ENCODE data around the gene TRIM16.
A peak's percentile ranks its signal among the peaks of the same experiment; 100 is the strongest.
"Not testable (repeated sequence)": the region's sequence is repeated elsewhere in the genome, so short reads cannot be mapped to it uniquely, and the experiment has no call there.

TRIM16 gene

GRCh38 chr17:15683824-15684478 is at the start of gene TRIM16:
TRIM16 (minus strand) TSS chr17:15684311; CDS start chr17:15651609, 32,702 bp downstream.
- peak; percentile 1 for DNase-seq

- not testable (repeated sequence) for DNase-seq
Measured at GRCh38 chr17:15733174-15733789, 49.2 kb upstream of the TRIM16 start.

GRCh38 chr17:15731900-15732299 is 47.8 kb upstream of the TRIM16 start, which contains the start of gene TBC1D26:
TBC1D26 (plus strand) TSS chr17:15732283; CDS start chr17:15735349, 3,066 bp downstream.
- not testable (repeated sequence) for DNase-seq

- DNase-seq, result not testable (repeated sequence)
Measured at GRCh38 chr17:15730535-15730934, 46.4 kb upstream of the TRIM16 start.

GRCh38 chr17:15716601-15717563 is 32.8 kb upstream of the TRIM16 start:
- not testable (repeated sequence) for DNase-seq

GRCh38 chr17:15708879-15709278 is 24.8 kb upstream of the TRIM16 start:
- not testable (repeated sequence) for DNase-seq

- DNase-seq, result not testable (repeated sequence)
Measured at GRCh38 chr17:15704813-15705212, 20.7 kb upstream of the TRIM16 start.

GRCh38 chr17:15704239-15704638 is 20.1 kb upstream of the TRIM16 start:
- DNase-seq, result not testable (repeated sequence)

- DNase-seq, result not testable (repeated sequence)
Measured at GRCh38 chr17:15699937-15700336, 15.8 kb upstream of the TRIM16 start.

GRCh38 chr17:15699413-15699924 is 15.4 kb upstream of the TRIM16 start, which contains the start of gene ZNF286A:
ZNF286A (plus strand) TSS chr17:15699752; CDS start chr17:15700330, 578 bp downstream.
- peak; percentile 50 for DNase-seq

GRCh38 chr17:15698967-15699366 is 14.9 kb upstream of the TRIM16 start:
- DNase-seq, result not testable (repeated sequence)

GRCh38 chr17:15687494-15687893 is 3.4 kb upstream of the TRIM16 start:
- not testable (repeated sequence) for DNase-seq

GRCh38 chr17:15683135-15683534 is 976 bp downstream of the TRIM16 start:
- DNase-seq, result not testable (repeated sequence)

- DNase-seq, result not testable (repeated sequence)
Measured at GRCh38 chr17:15675991-15676390, 8.1 kb downstream of the TRIM16 start.

- not testable (repeated sequence) for DNase-seq
Measured at GRCh38 chr17:15674640-15675039, 9.5 kb downstream of the TRIM16 start.

GRCh38 chr17:15669526-15669925 is 14.6 kb downstream of the TRIM16 start:
- DNase-seq, result not testable (repeated sequence)

- DNase-seq, result no peak
Measured at GRCh38 chr17:15663691-15664090, 20.4 kb downstream of the TRIM16 start.

- no peak for DNase-seq
Measured at GRCh38 chr17:15663176-15663575, 20.9 kb downstream of the TRIM16 start.

- DNase-seq, result no peak
Measured at GRCh38 chr17:15662681-15663080, 21.4 kb downstream of the TRIM16 start.

- no peak for DNase-seq
Measured at GRCh38 chr17:15660077-15660476, 24.0 kb downstream of the TRIM16 start.

GRCh38 chr17:15659663-15660062 is 24.4 kb downstream of the TRIM16 start:
- DNase-seq, result no peak

- DNase-seq, result no peak
Measured at GRCh38 chr17:15659236-15659635, 24.9 kb downstream of the TRIM16 start.

GRCh38 chr17:15658296-15658695 is 25.8 kb downstream of the TRIM16 start:
- DNase-seq, result no peak
